AG04450 (cell line): ENCODE measurements around the gene FHIT. TPM values are rescaled to one million over a fixed set of nuclear protein-coding genes. Genes with fewer than 3 reads are reported as not detected.

Source experiments
- CTCF ChIA-PET: fragments of 300-600, 350-600 bp; formaldehyde crosslinking; extraction: SDS; loops from one replicate; lab custom pipeline; 2022; ENCODE audit warnings: antibody characterized with exemption, inconsistent platforms; lab: Charles Lee
- POLR2A ChIA-PET: fragments of 350-600 bp; formaldehyde crosslinking; extraction: SDS; loops from one replicate; lab custom pipeline; 2021; ENCODE audit warnings: antibody characterized with exemption, inconsistent platforms; lab: Yijun Ruan, JAX
- DNase-seq: peaks from one replicate; pipeline ENCODE4 v3.0.0-alpha.2; 2011; ENCODE audit warnings: low read depth, low spot score
- H3K27ac ChIP-seq: one replicate; pipeline ENCODE4 v1.5.1; 2012; ENCODE audit warnings: low read depth, low read length, control low read depth
- H3K27me3 ChIP-seq: one replicate; pipeline ENCODE4 v1.6.0; 2012; ENCODE audit warnings: low read length; ENCODE audit not compliant: control insufficient read depth, insufficient read depth
- H3K4me3 ChIP-seq: 2 replicates; pipeline ENCODE4 v1.5.1; 2011; ENCODE audit warnings: mild to moderate bottlenecking, low read depth, low read length, control low read depth
- H3K9me3 ChIP-seq: 2 replicates; pipeline ENCODE4 v1.5.1; 2012; ENCODE audit warnings: low read length; ENCODE audit not compliant: control insufficient read depth, insufficient read depth
- CTCF ChIP-seq: IDR thresholded peaks from 2 replicates; pipeline ENCODE4 v1.5.1; 2011; ENCODE audit warnings: low read depth, low read length, control low read depth, inconsistent platforms
- polyA plus RNA-seq: library from polyadenylated mRNA; depleted of rRNA; stranded (reverse); fragments of >200 nt; gene quantifications from 2 replicates; pipeline ENCODE4 v1.2.3, GENCODE V29; 2011

Gene FHIT
- polyA plus RNA-seq, 1 experiment = 0.17 TPM

- DNase-seq = no peak
- no peak for TF ChIP-seq CTCF
- ChIA-PET POLR2A (no interaction called here), CTCF (no interaction called here)
- no peaks in the 10 kb centered on the region for H3K27me3 ChIP-seq
- no peaks in the 10 kb centered on the region for H3K9me3 ChIP-seq
- no peak overlapping the region for H3K4me3 ChIP-seq
- no peak overlapping the region for H3K27ac ChIP-seq
Observed at GRCh38 chr3:60364475-60364874, 886.8 kb downstream of the FHIT start.

GRCh38 chr3:60363817-60364216, 887.4 kb downstream of the FHIT start:
- DNase-seq = peak; percentile 23
- no peak for TF ChIP-seq CTCF
- no peak overlapping the region for H3K4me3 ChIP-seq
- H3K27ac ChIP-seq = no peak overlapping the region
- POLR2A ChIA-PET = no interaction called here
- no peaks in the 10 kb centered on the region for H3K27me3 ChIP-seq
- CTCF ChIA-PET = interaction anchor here (0.5 kb wide), 1 partner anchor 545 kb away, joined by 6 read pairs; no protein-coding TSS in a partner anchor
- no peaks in the 10 kb centered on the region for H3K9me3 ChIP-seq

- TF ChIP-seq CTCF = no peak
- POLR2A ChIA-PET = no interaction called here
- Histone ChIP-seq H3K27ac (no peak overlapping the region), H3K27me3 (no peaks in the 10 kb centered on the region), H3K4me3 (no peak overlapping the region), H3K9me3 (no peaks in the 10 kb centered on the region)
- CTCF ChIA-PET = no interaction called here
- DNase-seq = no peak
Observed at GRCh38 chr3:60355825-60356224, 895.4 kb downstream of the FHIT start.

- Histone ChIP-seq H3K4me3 (no peak overlapping the region), H3K27me3 (no peaks in the 10 kb centered on the region), H3K27ac (no peak overlapping the region), H3K9me3 (no peaks in the 10 kb centered on the region)
- ChIA-PET POLR2A (no interaction called here), CTCF (no interaction called here)
- no peak for DNase-seq
- TF ChIP-seq CTCF = no peak
Observed at GRCh38 chr3:60351481-60351880, 899.8 kb downstream of the FHIT start.

- no peaks in the 10 kb centered on the region for H3K9me3 ChIP-seq
- no peak for DNase-seq
- no peaks in the 10 kb centered on the region for H3K27me3 ChIP-seq
- ChIA-PET POLR2A (no interaction called here), CTCF (no interaction called here)
- no peak for TF ChIP-seq CTCF
- no peak overlapping the region for H3K4me3 ChIP-seq
- no peak overlapping the region for H3K27ac ChIP-seq
Observed at GRCh38 chr3:60344340-60344739, 906.9 kb downstream of the FHIT start.
